SKM-1 (cell line): Measurements from ENCODE around the gene MILR1.
"Not testable (repeated sequence)": the region's sequence is repeated elsewhere in the genome, so short reads cannot be mapped to it uniquely, and the experiment has no call there.

Experiments used
- DNase-seq: peaks from one replicate; lab custom pipeline; 2025; ENCODE audit not compliant: unreplicated experiment; lab: John Stamatoyannopoulos, UW

The MILR1 gene

GRCh38 chr17:64426596-64426995 lies 22.3 kb upstream of the MILR1 start:
- no peak for DNase-seq

GRCh38 chr17:64428406-64428805 lies 20.5 kb upstream of the MILR1 start:
- no peak for DNase-seq

- not testable (repeated sequence) for DNase-seq
These were observed 18.9 kb upstream of the MILR1 start for GRCh38 chr17:64430036-64430435.

- DNase-seq: no peak
These were observed 17.4 kb upstream of the MILR1 start for GRCh38 chr17:64431534-64431933.

- DNase-seq: no peak
These were observed 10.9 kb upstream of the MILR1 start for GRCh38 chr17:64437944-64438525.

- DNase-seq: not testable (repeated sequence)
These were observed 9.4 kb upstream of the MILR1 start for GRCh38 chr17:64439521-64439920.

- DNase-seq: peak; percentile 8
These were observed 9.0 kb upstream of the MILR1 start for GRCh38 chr17:64439956-64440355.

GRCh38 chr17:64441772-64442540 lies 7.0 kb upstream of the MILR1 start:
- DNase-seq: peak; percentile 83

- DNase-seq: peak; percentile 82
These were observed 6.4 kb upstream of the MILR1 start for GRCh38 chr17:64442541-64442971.

GRCh38 chr17:64443086-64443760 lies 5.7 kb upstream of the MILR1 start:
- DNase-seq: no peak

- DNase-seq: no peak
These were observed 1.4 kb upstream of the MILR1 start for GRCh38 chr17:64447526-64447925.

- DNase-seq: peak; percentile 45
These were observed 630 bp downstream of the MILR1 start for GRCh38 chr17:64449545-64449944.

GRCh38 chr17:64455993-64456885 lies 7.3 kb downstream of the MILR1 start:
- DNase-seq: peak; percentile 57

GRCh38 chr17:64457156-64457555 lies 8.2 kb downstream of the MILR1 start:
- no peak for DNase-seq

- no peak for DNase-seq
These were observed 9.8 kb downstream of the MILR1 start for GRCh38 chr17:64458756-64459155.

- DNase-seq: no peak
These were observed 10.4 kb downstream of the MILR1 start for GRCh38 chr17:64459284-64459747.

- DNase-seq: not testable (repeated sequence)
These were observed 10.9 kb downstream of the MILR1 start for GRCh38 chr17:64459818-64460217.

GRCh38 chr17:64460955-64461354 lies 12.0 kb downstream of the MILR1 start:
- DNase-seq: no peak

- DNase-seq: no peak
These were observed 12.9 kb downstream of the MILR1 start for GRCh38 chr17:64461788-64462187.

GRCh38 chr17:64466019-64466735 lies 17.3 kb downstream of the MILR1 start:
- no peak for DNase-seq
